HEK293 (cell line): ENCODE measurements around the gene HOATZ.

Experiments used
- PRDM1 ChIP-seq: fragments of 450-650 bp; formaldehyde crosslinking; IDR thresholded peaks from 2 replicates; pipeline ENCODE4; 2016; ENCODE audit warnings: missing biosample characterization, missing genetic modification characterization
- TCF7L2 ChIP-seq: IDR thresholded peaks from 2 replicates; pipeline ENCODE4 v1.6.1; 2011; ENCODE audit warnings: low read depth, mild to moderate bottlenecking, inconsistent platforms, low read length, moderate library complexity, borderline replicate concordance
- YY1 ChIP-seq: fragments of 450-650 bp; formaldehyde crosslinking; IDR thresholded peaks from 2 replicates; pipeline ENCODE4 v1.5.1; 2018; ENCODE audit warnings: missing biosample characterization, missing genetic modification characterization
- ZBTB48 ChIP-seq: fragments of 450-650 bp; formaldehyde crosslinking; IDR thresholded peaks from 2 replicates; pipeline ENCODE4 v1.5.1; 2016; ENCODE audit warnings: missing biosample characterization, missing genetic modification characterization
- ZNF146 ChIP-seq: fragments of 450-650 bp; formaldehyde crosslinking; IDR thresholded peaks from 2 replicates; pipeline ENCODE4 v1.5.1; 2016; ENCODE audit warnings: missing biosample characterization, missing genetic modification characterization
- ZNF335 ChIP-seq: fragments of 450-650 bp; formaldehyde crosslinking; conservative IDR thresholded peaks from 2 replicates; pipeline ENCODE4 v1.5.1; 2016; ENCODE audit warnings: missing biosample characterization, missing genetic modification characterization
- ZNF473 ChIP-seq: fragments of 450-650 bp; formaldehyde crosslinking; IDR thresholded peaks from 2 replicates; pipeline ENCODE4 v1.5.1; 2017; ENCODE audit warnings: missing biosample characterization, missing genetic modification characterization
- TF ChIP-seq, protein P1 (sequence below): fragments of 450-650 bp; formaldehyde crosslinking; IDR thresholded peaks from 2 replicates; pipeline ENCODE4 v1.5.1; 2016; ENCODE audit warnings: missing biosample characterization, missing genetic modification characterization

- TF ChIP-seq, protein P1, sequence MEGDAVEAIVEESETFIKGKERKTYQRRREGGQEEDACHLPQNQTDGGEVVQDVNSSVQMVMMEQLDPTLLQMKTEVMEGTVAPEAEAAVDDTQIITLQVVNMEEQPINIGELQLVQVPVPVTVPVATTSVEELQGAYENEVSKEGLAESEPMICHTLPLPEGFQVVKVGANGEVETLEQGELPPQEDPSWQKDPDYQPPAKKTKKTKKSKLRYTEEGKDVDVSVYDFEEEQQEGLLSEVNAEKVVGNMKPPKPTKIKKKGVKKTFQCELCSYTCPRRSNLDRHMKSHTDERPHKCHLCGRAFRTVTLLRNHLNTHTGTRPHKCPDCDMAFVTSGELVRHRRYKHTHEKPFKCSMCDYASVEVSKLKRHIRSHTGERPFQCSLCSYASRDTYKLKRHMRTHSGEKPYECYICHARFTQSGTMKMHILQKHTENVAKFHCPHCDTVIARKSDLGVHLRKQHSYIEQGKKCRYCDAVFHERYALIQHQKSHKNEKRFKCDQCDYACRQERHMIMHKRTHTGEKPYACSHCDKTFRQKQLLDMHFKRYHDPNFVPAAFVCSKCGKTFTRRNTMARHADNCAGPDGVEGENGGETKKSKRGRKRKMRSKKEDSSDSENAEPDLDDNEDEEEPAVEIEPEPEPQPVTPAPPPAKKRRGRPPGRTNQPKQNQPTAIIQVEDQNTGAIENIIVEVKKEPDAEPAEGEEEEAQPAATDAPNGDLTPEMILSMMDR (tag by site-specific recombination): no peak
- no peak for TF ChIP-seq ZNF473 (tag by site-specific recombination)
- no peak for TF ChIP-seq ZNF335 (tag by site-specific recombination)
- no peak for TF ChIP-seq TCF7L2
- no peak for TF ChIP-seq ZBTB48 (tag by site-specific recombination)
- TF ChIP-seq PRDM1 (tag by site-specific recombination): no peak
- no peak for TF ChIP-seq ZNF146 (tag by site-specific recombination)
- TF ChIP-seq YY1 (tag by site-specific recombination): no peak
These were observed 7.8 kb downstream of the HOATZ start for GRCh38 chr11:111522426-111522825.
